Placental epithelial cell (primary cell): ENCODE measurements around the gene RPL27. TPM values are rescaled to one million over a fixed set of nuclear protein-coding genes. Genes with fewer than 3 reads are reported as not detected.

Source experiments
- small RNA-seq: library from RNA; depleted of rRNA; stranded (forward); fragments of <200 nt; gene quantifications from one replicate; pipeline ENCODE3, GENCODE V24; 2012
- total RNA-seq: library from RNA; depleted of rRNA; stranded (reverse); fragments of >200 nt; gene quantifications from 2 replicates; pipeline ENCODE4 v1.2.3, GENCODE V29; 2012

RPL27 gene
- 745 and 1,184 TPM in 2 replicates for total RNA-seq

GRCh38 chr17:42997984-42998938 lies at the start of gene RPL27:
Gene RPL27 (plus strand): TSS chr17:42998419. CDS start chr17:42998751, 332 bp downstream.

GRCh38 chr17:42964161-42964932 lies 33.9 kb upstream of the RPL27 start, which contains the start of gene AARSD1:
Gene AARSD1 (minus strand): TSS chr17:42964454. CDS start chr17:42964440, 14 bp downstream.

GRCh38 chr17:42979511-42980273 lies 18.5 kb upstream of the RPL27 start, which contains the start of gene PTGES3L:
Gene PTGES3L (minus strand): TSS chr17:42980080. CDS start chr17:42980053, 27 bp downstream.

GRCh38 chr17:42980274-42980765 lies 17.9 kb upstream of the RPL27 start, which contains the start of gene RUNDC1:
Gene RUNDC1 (plus strand): TSS chr17:42980565. CDS start chr17:42980577, 12 bp downstream.

GRCh38 chr17:43006639-43007551 lies 8.7 kb downstream of the RPL27 start, which contains the start of gene IFI35:
Gene IFI35 (plus strand): TSS chr17:43006784. CDS start chr17:43006948, 164 bp downstream.

GRCh38 chr17:43021741-43022512 lies 23.7 kb downstream of the RPL27 start, which contains the start of gene VAT1:
Gene VAT1 (minus strand): TSS chr17:43022385. CDS start chr17:43022322, 63 bp downstream.

GRCh38 chr17:43024407-43025289 lies 26.4 kb downstream of the RPL27 start, which contains the start of gene RND2:
Gene RND2 (plus strand): TSS chr17:43025231. CDS start chr17:43025348, 117 bp downstream.

Small RNA genes within 50 kb of the gene (small RNA-seq; reads per million reads assigned to genes)
- not detected for gene AARSD1

Other genes starting within 250 kb of the RPL27 start
- 0.79 TPM in 1 of 2 replicates, not detected in the other for gene RAMP2, start 237.2 kb upstream of the RPL27 start, total RNA-seq
- 58.5 and 77.0 TPM in 2 replicates for gene VPS25, start 225.0 kb upstream of the RPL27 start, total RNA-seq
- gene WNK4, start 217.8 kb upstream of the RPL27 start, total RNA-seq, result 0.33 and 0.39 TPM in 2 replicates
- 55.4 and 63.7 TPM in 2 replicates for gene COA3, start 199.7 kb upstream of the RPL27 start, total RNA-seq
- 0.79 TPM in 1 of 2 replicates, not detected in the other for gene CNTD1, start 199.6 kb upstream of the RPL27 start, total RNA-seq
- gene BECN1, start 174.1 kb upstream of the RPL27 start, total RNA-seq, result 71.1 and 81.1 TPM in 2 replicates
- 67.5 and 83.7 TPM in 2 replicates for gene PSME3, start 165.0 kb upstream of the RPL27 start, total RNA-seq
- 0.79 and 1.1 TPM in 2 replicates for gene AOC2, start 153.8 kb upstream of the RPL27 start, total RNA-seq
- gene AOC3, start 147.2 kb upstream of the RPL27 start, total RNA-seq, result under 0.01 TPM in 2 replicates
- not detected in 2 replicates for gene G6PC1, start 97.6 kb upstream of the RPL27 start, total RNA-seq
- gene AARSD1, start 34.0 kb upstream of the RPL27 start, total RNA-seq, result 17.7 and 22.2 TPM in 2 replicates
- under 0.01 and 0.87 TPM in 2 replicates for gene PTGES3L, start 18.3 kb upstream of the RPL27 start, total RNA-seq
- gene RUNDC1, start 17.9 kb upstream of the RPL27 start, total RNA-seq, result 9.8 and 10.4 TPM in 2 replicates
- gene IFI35, start 8.4 kb downstream of the RPL27 start, total RNA-seq, result 8.2 and 8.5 TPM in 2 replicates
- gene VAT1, start 24.0 kb downstream of the RPL27 start, total RNA-seq, result 77.5 and 82.8 TPM in 2 replicates
- gene RND2, start 26.8 kb downstream of the RPL27 start, total RNA-seq, result under 0.01 and 0.33 TPM in 2 replicates
- gene BRCA1, start 126.9 kb downstream of the RPL27 start, total RNA-seq, result 8.2 and 10.6 TPM in 2 replicates
- gene NBR1, start 172.8 kb downstream of the RPL27 start, total RNA-seq, result 84.0 and 107 TPM in 2 replicates
- gene TMEM106A, start 213.5 kb downstream of the RPL27 start, total RNA-seq, result 4.3 and 10.6 TPM in 2 replicates
- not detected in 2 replicates for gene CCDC200, start 230.2 kb downstream of the RPL27 start, total RNA-seq
- not detected in 2 replicates for gene RNU2-1, start 235.6 kb downstream of the RPL27 start, total RNA-seq